ENCODE results near the gene TXNDC5.

GRCh38 chr6:7958464-7958863 is 47.9 kb upstream of the TXNDC5 start:
- TF ChIP-seq EP300 (IDR thresholded peaks at IDR 0.05) = no peak
- TF ChIP-seq POLR2AphosphoS5 (IDR thresholded peaks at IDR 0.05) = no peak
- no peak for TF ChIP-seq POLR2A (IDR thresholded peaks at IDR 0.05)

All from upper lobe of left lung (tissue), 4 donors.